Effector memory CD8-positive, alpha-beta T cell (primary cell): ENCODE measurements around the gene IL17RA.
"Not testable (repeated sequence)": the region's sequence is repeated elsewhere in the genome, so short reads cannot be mapped to it uniquely, and the experiment has no call there.

ENCODE experiments used
- ATAC-seq: fragments of 150-1000 bp; cut with Tn5 transposase; replicated peaks from 2 replicates; pipeline ENCODE4 v1.10.0; 2021; ENCODE audit warnings: mild to moderate bottlenecking, moderate library complexity
- DNase-seq, 3 experiments: peaks; one replicate each; pipeline ENCODE4 v3.0.0; 2021
- H3K27ac Mint-ChIP-seq, 2 donors: one replicate each; pipeline ENCODE4 v1.8.0; 2022; ENCODE audit warnings: mild to moderate bottlenecking in 2 of 2, mixed read lengths in 2 of 2, moderate library complexity in 2 of 2
- H3K27me3 Mint-ChIP-seq, 2 donors: one replicate each; pipeline ENCODE4 v1.8.0; 2022; ENCODE audit warnings: mixed read lengths in 2 of 2
- H3K36me3 Mint-ChIP-seq: one replicate; pipeline ENCODE4 v1.8.0; 2022; ENCODE audit warnings: mild to moderate bottlenecking, moderate library complexity, mixed read lengths; ENCODE audit not compliant: insufficient read depth
- H3K4me1 Mint-ChIP-seq, 2 donors: one replicate each; pipeline ENCODE4 v1.8.0; 2022; ENCODE audit warnings: low read depth in 2 of 2, mixed read lengths in 2 of 2
- H3K4me3 Mint-ChIP-seq, 2 donors: one replicate each; pipeline ENCODE4 v1.8.0; 2022; ENCODE audit warnings: mild to moderate bottlenecking in 2 of 2, mixed read lengths in 2 of 2, moderate library complexity in 2 of 2
- H3K9me3 Mint-ChIP-seq, 2 donors: one replicate each; pipeline ENCODE4 v1.8.0; 2022; ENCODE audit warnings: mixed read lengths in 2 of 2
- total RNA-seq, 9 experiments: gene quantifications; one replicate each; lab custom pipeline; 2026; lab: John Stamatoyannopoulos, UW

IL17RA gene, protein sequence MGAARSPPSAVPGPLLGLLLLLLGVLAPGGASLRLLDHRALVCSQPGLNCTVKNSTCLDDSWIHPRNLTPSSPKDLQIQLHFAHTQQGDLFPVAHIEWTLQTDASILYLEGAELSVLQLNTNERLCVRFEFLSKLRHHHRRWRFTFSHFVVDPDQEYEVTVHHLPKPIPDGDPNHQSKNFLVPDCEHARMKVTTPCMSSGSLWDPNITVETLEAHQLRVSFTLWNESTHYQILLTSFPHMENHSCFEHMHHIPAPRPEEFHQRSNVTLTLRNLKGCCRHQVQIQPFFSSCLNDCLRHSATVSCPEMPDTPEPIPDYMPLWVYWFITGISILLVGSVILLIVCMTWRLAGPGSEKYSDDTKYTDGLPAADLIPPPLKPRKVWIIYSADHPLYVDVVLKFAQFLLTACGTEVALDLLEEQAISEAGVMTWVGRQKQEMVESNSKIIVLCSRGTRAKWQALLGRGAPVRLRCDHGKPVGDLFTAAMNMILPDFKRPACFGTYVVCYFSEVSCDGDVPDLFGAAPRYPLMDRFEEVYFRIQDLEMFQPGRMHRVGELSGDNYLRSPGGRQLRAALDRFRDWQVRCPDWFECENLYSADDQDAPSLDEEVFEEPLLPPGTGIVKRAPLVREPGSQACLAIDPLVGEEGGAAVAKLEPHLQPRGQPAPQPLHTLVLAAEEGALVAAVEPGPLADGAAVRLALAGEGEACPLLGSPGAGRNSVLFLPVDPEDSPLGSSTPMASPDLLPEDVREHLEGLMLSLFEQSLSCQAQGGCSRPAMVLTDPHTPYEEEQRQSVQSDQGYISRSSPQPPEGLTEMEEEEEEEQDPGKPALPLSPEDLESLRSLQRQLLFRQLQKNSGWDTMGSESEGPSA
- 59.2 to 189 (median 83.8) reads per million in 9 experiments for total RNA-seq

DNA sequence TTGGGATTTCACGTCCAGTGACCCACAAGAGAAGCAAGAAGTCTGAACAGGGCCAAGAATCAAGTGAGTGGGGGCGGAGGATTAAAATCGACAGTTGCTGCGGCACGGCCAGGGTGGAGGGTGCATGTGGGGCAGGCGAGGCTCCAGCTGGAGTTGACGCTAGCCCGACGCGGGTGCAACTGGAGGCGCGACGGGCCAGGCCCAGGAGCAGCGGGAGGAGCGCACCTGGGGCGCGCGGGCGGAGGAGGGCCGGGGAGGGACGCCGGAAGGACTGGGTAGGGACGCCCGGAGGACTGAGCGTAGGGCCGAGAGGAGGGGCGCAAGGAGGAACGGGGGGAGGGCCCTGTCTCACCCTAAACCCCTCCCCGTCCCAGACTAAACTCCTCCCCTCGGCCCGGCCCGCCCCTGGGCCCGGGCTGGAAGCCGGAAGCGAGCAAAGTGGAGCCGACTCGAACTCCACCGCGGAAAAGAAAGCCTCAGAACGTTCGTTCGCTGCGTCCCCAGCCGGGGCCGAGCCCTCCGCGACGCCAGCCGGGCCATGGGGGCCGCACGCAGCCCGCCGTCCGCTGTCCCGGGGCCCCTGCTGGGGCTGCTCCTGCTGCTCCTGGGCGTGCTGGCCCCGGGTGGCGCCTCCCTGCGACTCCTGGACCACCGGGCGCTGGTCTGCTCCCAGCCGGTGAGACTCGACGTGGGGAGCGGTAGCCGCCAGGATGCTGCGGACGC lies at the start of gene IL17RA:
IL17RA (plus strand) TSS at position 447 of the 723 bp plus-strand sequence; CDS start at position 539, 92 bp downstream.
- H3K4me3 Mint-ChIP-seq: peak within 1 kb of the TSS; percentile 86 to 89
- H3K27ac Mint-ChIP-seq: peak within 1 kb of the TSS; percentile 88 to 91
- peak; percentile 88 for ATAC-seq
- DNase-seq: peak; percentile 94 to 97 (median 96)
- H3K27me3 Mint-ChIP-seq: no peaks in the 10 kb centered on the region
- H3K4me1 Mint-ChIP-seq: peaks cover 34 to 43% of the 10 kb centered on the region in 2 donors
- H3K36me3 Mint-ChIP-seq: peaks cover 34% of the 10 kb centered on the region
- no peaks in the 10 kb centered on the region for H3K9me3 Mint-ChIP-seq

DNA sequence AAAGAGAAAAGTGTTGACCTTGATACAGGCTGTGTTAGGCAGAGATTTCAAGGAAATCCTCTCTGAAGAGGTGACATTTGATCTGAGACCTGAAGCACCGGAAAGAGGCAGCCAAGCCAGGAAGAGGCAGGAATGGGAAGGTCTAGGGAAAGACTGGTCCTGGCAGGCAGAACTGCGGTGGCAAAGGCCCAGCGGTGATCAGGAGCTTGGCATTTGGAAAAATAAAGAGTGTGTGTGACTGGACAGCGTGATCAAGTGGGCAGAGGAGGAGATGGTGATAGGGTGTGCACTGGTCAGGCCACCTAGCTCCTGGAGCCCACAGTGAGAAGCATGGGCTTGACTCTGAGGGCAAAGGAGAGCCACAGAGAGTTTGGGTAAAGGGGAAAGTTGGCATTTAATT lies 49.6 kb upstream of the IL17RA start:
- Mint-ChIP-seq H3K27ac (no peak overlapping the region), H3K27me3 (peaks cover 23 to 35% of the 10 kb centered on the region in 2 donors), H3K4me1 (peaks cover 0 to 3% of the 10 kb centered on the region in 2 donors), H3K36me3 (no peaks in the 10 kb centered on the region), H3K4me3 (peak overlapping the region; percentile 28 to 69), H3K9me3 (no peaks in the 10 kb centered on the region)
- ATAC-seq: no peak
- no peak for DNase-seq

DNA sequence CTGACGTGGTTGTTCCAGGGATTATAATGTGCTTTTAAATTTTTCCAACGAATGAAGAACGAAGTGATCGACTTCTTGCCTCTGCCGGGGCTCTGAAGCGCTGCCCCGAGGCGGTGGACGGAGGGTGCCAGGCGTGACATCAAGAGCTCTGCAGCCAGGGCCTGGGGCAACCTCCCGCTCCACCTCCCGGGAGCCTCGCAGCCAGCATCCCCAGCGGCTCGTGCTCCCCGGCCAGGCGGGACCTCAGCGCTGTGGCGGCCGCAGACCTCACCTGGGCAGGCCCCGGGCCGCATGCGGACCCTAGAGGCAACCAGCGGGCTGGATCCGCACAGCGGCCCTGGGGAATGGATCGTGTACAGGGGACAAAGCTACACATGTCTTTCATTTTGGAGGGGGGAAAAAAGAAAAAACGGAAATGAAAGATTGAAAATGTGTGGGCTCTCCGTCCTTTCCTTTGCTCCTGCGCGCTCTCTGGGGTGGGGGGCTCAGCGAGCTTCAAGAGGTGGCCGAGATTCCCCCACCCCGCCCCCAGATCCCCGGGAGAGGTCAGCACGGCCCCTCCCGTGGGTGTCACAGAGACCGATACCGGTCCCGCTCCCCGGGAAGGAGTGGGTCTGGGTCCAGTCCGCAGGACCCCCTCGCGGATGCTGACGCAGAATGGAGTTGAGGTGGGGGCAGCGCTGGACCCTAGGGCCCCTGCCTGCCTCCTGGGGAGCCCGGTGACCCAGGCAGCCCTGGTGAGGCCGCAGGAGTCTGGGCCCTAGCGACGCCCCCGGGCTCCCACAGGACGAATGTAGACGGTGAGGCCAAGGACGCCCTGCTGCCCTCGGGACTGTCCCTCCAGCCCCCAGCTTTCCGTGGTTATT lies 48.6 kb upstream of the IL17RA start:
- peaks cover 24 to 35% of the 10 kb centered on the region in 2 donors for H3K27me3 Mint-ChIP-seq

DNA sequence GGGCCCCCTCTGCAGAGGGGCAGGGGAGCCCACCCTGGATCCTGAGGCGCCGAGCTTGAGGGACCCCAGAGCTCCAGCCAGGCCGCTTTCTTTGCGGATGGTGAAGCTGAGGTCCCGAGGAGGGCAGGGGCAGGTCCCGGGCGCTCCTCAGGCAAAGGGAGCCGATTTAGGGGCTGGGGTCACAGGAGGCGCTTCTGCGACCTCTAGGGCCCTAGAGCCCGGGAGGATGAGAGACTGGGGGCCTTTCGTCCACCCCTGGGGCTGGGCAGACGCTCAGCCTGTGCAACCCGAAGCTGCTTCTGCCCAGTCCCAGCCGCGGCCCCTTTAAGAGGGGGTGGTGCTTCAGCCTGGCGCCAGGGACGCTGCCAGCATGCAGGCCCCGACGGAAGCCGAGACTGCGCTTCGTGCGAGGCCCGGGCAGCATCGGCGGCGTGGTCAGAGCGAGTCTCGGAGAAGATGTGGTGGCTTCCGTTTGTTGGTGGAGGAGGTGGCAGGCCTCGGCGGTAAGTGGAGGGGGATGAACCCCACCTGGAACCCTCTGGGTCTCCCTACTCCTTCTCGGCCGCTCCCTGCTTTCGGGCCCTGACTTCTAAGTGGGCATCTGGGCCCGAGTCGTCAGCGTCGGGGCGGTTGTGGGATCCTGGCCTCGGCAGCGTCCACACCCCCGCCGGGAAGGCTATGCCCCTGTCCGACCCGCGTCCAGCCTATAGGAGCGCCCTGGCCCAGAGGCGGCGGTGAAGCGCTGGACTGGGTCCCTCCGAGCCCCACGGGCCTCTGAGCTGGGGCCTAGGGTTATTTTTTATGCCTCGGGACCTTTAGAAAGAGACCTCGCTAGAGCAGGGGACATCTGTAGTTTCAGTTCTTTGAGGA lies 47.7 kb upstream of the IL17RA start:
- H3K27ac Mint-ChIP-seq, H3K4me1 Mint-ChIP-seq, H3K9me3 Mint-ChIP-seq, DNase-seq, H3K36me3 Mint-ChIP-seq: not testable (repeated sequence)
- Mint-ChIP-seq H3K27me3 (peaks cover 33 to 35% of the 10 kb centered on the region in 2 donors), H3K4me3 (peak overlapping the region; percentile 25 to 38)
- peak; percentile 73 for ATAC-seq

More for the DNA sequence above, 48.6 kb upstream of the IL17RA start:
- H3K36me3 Mint-ChIP-seq, H3K9me3 Mint-ChIP-seq, DNase-seq, H3K27ac Mint-ChIP-seq, H3K4me1 Mint-ChIP-seq: not testable (repeated sequence)
- peak; percentile 22 for ATAC-seq
- peak overlapping the region; percentile 67 to 69 for H3K4me3 Mint-ChIP-seq

DNA sequence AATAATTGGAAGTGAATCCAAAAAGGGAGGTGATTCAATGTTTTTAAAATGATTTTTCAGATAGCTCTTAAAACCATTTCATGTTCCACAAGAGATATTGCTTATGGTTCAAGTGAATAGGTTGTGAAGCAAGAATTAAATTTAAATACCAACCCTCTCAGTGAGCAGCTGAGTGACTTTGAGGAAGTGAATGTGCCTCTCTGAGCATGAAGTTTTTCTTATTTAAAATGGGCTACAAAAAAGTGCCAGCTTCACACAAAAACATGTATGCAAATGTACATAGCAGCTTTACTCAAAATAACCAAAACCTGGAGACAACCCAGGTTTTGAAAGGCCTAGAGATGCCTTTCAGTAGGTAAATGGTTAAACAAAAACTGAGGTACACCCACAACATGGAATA lies 41.3 kb upstream of the IL17RA start:
- DNase-seq (no peak), ATAC-seq (no peak)
- H3K4me1 Mint-ChIP-seq: no peaks in the 10 kb centered on the region
- no peak overlapping the region for H3K27ac Mint-ChIP-seq
- no peaks in the 10 kb centered on the region for H3K36me3 Mint-ChIP-seq
- H3K9me3 Mint-ChIP-seq: no peaks in the 10 kb centered on the region
- peaks cover 16 to 36% of the 10 kb centered on the region in 2 donors for H3K27me3 Mint-ChIP-seq
- no peak overlapping the region for H3K4me3 Mint-ChIP-seq

DNA sequence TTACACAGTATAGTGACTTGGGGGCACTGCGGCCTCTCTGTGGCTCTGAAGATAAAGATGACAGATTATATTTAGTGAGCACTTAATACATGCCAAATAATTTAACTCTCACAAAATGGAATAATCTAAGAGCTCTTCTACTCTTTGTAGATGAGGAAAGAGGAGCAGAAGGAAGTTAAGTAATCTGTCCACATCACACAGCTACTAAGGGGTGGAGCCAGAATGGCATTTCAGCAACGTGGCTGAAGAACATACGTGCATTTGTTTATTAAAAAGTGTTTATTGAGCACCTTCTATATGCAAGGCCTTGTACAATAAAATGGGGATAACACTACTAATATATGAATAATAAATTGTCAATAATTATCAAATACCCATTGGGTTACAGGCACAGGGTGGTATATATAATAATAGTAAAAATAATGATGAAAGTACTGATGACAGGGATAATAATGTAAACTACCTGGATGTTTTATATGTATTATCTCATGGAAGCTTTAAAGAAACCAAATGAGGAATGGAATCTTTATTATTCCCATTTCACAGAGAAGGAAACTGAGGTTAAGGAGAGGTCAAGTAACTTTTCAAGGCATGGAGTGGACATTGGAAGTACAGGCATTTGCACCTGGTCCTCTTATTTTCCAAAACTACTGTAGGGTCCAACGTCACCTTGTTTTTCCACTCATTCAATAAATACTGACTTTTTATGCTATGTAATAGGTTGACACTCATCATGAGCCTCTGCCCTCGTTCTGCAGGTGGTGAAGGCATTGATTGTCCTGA lies 38.0 kb upstream of the IL17RA start:
- DNase-seq (no peak), ATAC-seq (no peak)
- no peak overlapping the region for H3K27ac Mint-ChIP-seq
- no peaks in the 10 kb centered on the region for H3K9me3 Mint-ChIP-seq
- H3K36me3 Mint-ChIP-seq: no peaks in the 10 kb centered on the region
- H3K4me3 Mint-ChIP-seq: no peak overlapping the region
- H3K27me3 Mint-ChIP-seq: peaks cover 18 to 31% of the 10 kb centered on the region in 2 donors
- no peaks in the 10 kb centered on the region for H3K4me1 Mint-ChIP-seq

DNA sequence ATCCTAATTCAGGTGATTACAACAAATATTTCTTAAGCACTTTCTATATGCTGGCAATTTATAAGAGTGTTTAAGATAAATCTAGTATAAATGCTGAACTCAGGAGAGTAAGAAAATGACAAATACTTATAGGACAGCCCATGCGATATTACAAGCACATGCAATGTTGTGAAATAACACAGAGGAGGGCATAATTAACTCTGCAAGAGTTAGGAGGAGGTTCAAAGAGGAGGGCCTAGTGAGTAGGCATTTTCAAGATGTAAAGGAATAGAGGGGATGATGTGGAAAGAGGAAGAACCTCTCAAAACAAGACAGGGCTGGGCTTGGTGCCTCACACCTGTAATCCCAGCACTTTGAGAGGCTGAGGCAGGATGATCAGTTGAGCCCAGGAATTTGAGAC lies 37.1 kb upstream of the IL17RA start:
- Mint-ChIP-seq H3K27ac (no peak overlapping the region), H3K27me3 (peaks cover 18 to 24% of the 10 kb centered on the region in 2 donors), H3K4me1 (no peaks in the 10 kb centered on the region), H3K9me3 (no peaks in the 10 kb centered on the region), H3K36me3 (no peaks in the 10 kb centered on the region), H3K4me3 (no peak overlapping the region)
- ATAC-seq (no peak), DNase-seq (no peak)

DNA sequence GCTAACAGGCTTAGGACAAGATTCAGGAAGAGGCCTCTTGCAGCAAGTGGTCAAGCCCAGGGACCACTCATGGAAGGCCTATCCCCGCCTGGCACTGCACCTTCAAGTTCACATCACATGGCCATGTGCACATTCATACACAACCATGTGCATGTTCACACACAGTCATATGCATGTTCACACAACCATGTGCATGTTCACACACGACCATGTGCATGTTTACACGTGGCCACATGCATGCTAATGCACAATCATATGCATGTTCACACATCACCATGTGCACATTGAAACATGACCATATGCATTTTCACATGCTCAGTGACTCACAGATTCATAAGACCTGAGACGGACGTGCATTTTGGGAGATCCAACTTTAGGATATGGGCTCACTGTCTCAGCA lies 28.7 kb upstream of the IL17RA start:
- Mint-ChIP-seq H3K4me1 (peaks cover 4 to 5% of the 10 kb centered on the region in 2 donors), H3K27me3 (peaks cover 15 to 33% of the 10 kb centered on the region in 2 donors), H3K27ac (no peak overlapping the region), H3K9me3 (no peaks in the 10 kb centered on the region), H3K36me3 (peaks cover 3% of the 10 kb centered on the region), H3K4me3 (no peak overlapping the region)
- no peak for DNase-seq
- no peak for ATAC-seq

DNA sequence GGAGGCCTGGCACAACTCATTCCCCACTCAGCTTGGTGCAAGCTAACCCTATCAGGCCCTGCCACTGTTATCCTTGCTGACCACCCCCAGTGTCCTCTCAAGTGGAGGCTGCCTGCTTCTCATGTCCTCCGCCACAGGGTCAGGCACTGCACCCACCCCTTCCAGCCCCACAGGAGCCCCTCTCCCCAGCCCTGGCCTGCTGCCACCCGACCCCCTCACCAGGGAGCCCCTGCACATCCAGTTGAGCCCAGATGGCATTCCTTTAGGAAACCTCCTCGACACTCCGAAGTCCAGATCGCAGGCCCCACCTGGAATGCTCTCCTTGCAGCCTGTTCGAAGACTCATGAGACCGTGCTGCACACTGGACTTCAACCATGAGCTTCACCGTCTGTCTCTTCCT lies 28.0 kb upstream of the IL17RA start:
- H3K27me3 Mint-ChIP-seq: peaks cover 20 to 41% of the 10 kb centered on the region in 2 donors
- DNase-seq (no peak), ATAC-seq (no peak)
- H3K27ac Mint-ChIP-seq: peak overlapping the region in 1 of 2 donors; percentile 56
- no peak overlapping the region for H3K4me3 Mint-ChIP-seq
- H3K4me1 Mint-ChIP-seq: peaks cover 4 to 5% of the 10 kb centered on the region in 2 donors
- no peaks in the 10 kb centered on the region for H3K9me3 Mint-ChIP-seq
- H3K36me3 Mint-ChIP-seq: peaks cover 3% of the 10 kb centered on the region

DNA sequence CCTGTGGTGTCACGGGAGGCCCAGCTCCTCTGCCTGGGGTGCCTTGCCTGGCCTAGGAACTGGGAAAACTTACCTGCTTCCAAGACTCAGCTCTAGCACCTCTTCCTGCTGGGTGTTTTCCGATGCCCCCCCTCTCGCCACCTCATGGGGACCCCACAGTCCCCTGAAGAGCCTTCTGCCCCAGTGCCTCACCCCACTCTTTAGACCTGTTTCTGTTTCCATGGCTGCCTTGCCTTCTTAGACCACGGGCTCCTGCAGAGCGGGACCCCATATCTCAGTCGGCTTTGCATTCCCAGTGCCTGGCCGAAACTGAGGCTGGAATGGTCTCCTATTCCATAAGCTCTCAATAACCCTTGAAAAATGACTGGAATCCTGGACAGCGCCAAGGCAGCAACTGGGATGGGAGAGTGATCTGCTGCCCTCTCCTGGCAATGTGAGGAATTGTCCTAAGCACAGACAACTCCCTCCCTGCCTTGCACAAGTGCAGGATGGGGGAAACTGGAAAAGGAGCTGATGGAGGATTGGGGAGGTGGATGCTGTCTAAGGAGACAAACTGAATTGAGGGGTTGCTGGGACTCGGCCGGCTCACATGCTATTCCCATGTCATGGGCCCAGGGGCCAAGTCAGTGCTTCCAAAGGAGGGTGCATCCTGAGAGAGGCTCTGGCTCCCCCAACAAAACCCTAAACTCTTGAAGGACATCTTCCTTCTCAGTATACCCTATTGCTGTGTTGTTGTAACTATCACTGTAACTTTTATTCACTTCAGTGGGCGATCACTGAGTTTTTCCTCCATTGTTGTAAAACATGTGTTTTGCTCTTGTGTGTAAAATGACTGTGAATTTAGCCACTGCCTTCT lies 26.6 kb upstream of the IL17RA start:
- Mint-ChIP-seq H3K9me3 (no peaks in the 10 kb centered on the region), H3K27ac (no peak overlapping the region)
- peak; percentile 45 for ATAC-seq

More for the DNA sequence above, 26.6 kb upstream of the IL17RA start:
- Mint-ChIP-seq H3K27me3 (peaks cover 25 to 48% of the 10 kb centered on the region in 2 donors), H3K4me3 (no peak overlapping the region), H3K4me1 (peaks cover 4 to 5% of the 10 kb centered on the region in 2 donors), H3K36me3 (peaks cover 3% of the 10 kb centered on the region)
- DNase-seq: peak; percentile 31 to 47 (median 33)
